Dedifferentiated amniotic fluid mesenchymal stem cell (primary cell): ENCODE data around the gene KLHDC2.
"Not testable (repeated sequence)": the region's sequence is repeated elsewhere in the genome, so short reads cannot be mapped to it uniquely, and the experiment has no call there.

Experiments used
- DNase-seq: peaks from one replicate; pipeline ENCODE4 v3.0.0-alpha.2; 2016; ENCODE audit errors: extremely low spot score

The KLHDC2 gene

GRCh38 chr14:49781040-49781439 is 13.1 kb downstream of the KLHDC2 start:
- not testable (repeated sequence) for DNase-seq

- DNase-seq, result no peak
These were observed 15.6 kb downstream of the KLHDC2 start for GRCh38 chr14:49783394-49784014.

DNA sequence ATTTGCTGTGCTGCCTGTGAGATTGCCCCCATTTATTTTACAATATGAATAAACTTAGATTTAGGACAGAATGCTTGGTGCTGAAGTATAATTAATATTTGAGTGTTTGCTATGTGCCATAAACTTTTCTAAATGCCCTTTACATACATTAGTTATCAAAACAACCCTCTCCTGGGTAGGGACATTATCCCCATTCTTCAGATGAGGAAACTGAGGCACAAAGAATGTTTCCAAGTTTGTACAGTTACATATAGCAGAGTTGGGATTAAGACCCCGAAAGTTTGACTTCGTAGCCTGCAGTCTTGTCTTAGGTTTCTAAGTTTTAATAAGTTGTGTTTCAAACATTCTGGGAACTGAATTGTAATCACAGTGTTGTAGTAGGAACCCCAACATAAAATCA is 18.4 kb downstream of the KLHDC2 start:
- DNase-seq, result no peak

DNA sequence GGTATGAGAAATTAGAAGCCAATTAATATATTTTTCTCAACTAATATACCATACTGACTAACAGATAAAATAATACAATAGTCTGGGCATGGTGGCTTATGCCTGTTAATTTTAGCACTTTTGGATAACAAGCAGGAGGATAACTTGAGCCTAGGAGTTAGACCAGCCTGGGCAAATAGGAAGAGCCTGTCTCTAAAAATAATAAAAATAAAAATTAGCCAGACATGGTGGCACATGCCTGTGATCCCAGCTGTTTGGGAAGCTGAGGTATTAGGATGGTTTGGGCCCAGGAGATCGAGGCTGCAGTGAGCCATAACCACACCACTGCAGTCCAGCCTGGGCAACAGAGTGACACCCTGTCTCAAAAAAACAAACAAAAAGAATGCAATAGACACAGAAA is 24.7 kb downstream of the KLHDC2 start:
- DNase-seq, result no peak

- no peak for DNase-seq
These were observed 28.1 kb downstream of the KLHDC2 start for GRCh38 chr14:49796025-49796424.

DNA sequence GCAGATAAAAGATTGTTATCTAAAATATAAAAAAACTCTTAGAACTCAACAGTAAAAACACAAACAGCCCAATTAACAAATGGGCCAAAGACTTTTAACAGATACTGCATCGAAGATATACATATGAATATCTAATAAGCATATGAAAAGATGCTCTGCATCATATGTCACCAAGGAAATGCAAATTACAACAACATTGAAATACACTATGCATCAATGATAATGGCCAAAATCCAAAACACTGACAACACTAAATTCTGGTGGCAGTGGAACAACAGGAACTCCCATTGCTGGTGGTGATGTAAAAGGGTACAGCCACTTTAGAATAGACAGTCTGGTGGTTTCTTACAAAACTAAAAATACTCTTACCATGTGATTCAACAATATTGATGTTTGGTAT is 40.8 kb downstream of the KLHDC2 start:
- DNase-seq, result no peak

DNA sequence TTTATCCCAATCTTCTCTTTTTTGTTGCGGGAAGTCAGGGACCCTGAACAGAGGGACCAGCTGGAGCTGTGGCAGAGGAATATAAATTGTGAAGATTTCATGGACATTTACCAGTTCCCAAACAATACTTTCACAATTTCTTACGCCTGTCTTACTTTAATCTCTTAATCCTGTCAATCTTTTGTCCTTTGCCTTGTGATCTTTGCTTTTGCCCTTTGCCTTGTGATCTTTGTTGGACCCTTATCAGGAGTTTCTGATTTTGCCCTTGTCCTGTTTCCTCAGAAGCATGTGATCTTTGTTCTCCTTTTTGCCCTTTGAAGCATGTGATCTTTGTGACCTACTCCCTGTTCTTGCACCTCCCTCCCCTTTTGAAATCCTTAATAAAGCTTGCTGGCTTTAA is 48.2 kb downstream of the KLHDC2 start:
- not testable (repeated sequence) for DNase-seq

DNA sequence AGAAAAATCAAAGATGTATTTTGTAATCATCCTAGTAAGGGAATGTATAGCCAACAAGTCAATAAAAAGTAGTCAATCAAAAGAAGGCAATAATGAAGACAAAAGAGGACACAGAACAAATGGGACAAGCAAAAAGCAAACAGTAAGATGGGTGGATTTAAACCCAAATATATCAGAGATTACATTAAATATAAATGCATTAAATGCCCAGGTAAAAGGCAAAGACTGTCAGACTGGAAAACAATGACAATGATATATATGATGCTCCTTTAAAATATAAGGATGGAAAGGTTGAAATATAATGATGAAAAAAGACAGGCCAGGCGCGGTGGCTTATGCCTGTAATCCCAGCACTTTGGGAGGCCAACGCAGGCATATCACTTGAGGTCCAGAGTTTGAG is 48.9 kb downstream of the KLHDC2 start:
- no peak for DNase-seq

GRCh38 chr14:49820176-49820575 is 52.2 kb downstream of the KLHDC2 start:
- no peak for DNase-seq

DNA sequence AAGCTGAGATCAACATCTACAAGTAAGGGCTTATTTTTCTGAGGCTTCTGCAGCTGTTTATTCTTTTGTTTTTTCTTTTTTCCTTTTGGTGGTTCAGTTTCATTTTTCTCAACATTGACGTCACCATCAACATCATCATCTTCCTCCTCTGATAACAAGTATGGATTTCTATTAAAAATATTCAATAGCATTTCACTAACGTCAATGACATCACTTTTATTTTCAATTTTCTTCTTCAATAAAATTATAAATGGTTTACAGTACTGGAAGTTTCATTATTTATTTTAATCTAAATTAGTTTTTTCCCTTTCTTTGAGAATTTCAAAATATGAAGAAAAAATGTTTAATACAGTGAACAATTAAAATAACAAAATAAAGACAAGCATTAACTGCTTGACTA is 60.7 kb downstream of the KLHDC2 start:
- no peak for DNase-seq
